HG03135 (cell line): ENCODE data around the gene OPTC.

ENCODE experiments used
- ATAC-seq: cut with Tn5 transposase; IDR thresholded peaks from one replicate; pipeline ENCODE4 v1.9.1; 2021; ENCODE audit warnings: mild to moderate bottlenecking, moderate library complexity; ENCODE audit not compliant: unreplicated experiment

The OPTC gene

GRCh38 chr1:203490607-203491006, 3.3 kb upstream of the OPTC start:
- ATAC-seq = no peak

GRCh38 chr1:203491664-203492063, 2.3 kb upstream of the OPTC start:
- no peak for ATAC-seq

GRCh38 chr1:203492082-203492747, 1.7 kb upstream of the OPTC start:
- no peak for ATAC-seq

- no peak for ATAC-seq
Observed at GRCh38 chr1:203492748-203493130, 1.2 kb upstream of the OPTC start.

GRCh38 chr1:203495845-203496244, 1.9 kb downstream of the OPTC start:
- no peak for ATAC-seq

- no peak for ATAC-seq
Observed at GRCh38 chr1:203497269-203497777, 3.4 kb downstream of the OPTC start.

GRCh38 chr1:203499643-203500278, 5.8 kb downstream of the OPTC start:
- no peak for ATAC-seq

- ATAC-seq = no peak
Observed at GRCh38 chr1:203500279-203500678, 6.3 kb downstream of the OPTC start.

GRCh38 chr1:203503836-203504235, 9.9 kb downstream of the OPTC start:
- ATAC-seq = no peak

GRCh38 chr1:203504400-203505250, 10.7 kb downstream of the OPTC start:
- no peak for ATAC-seq

GRCh38 chr1:203505526-203506204, 11.7 kb downstream of the OPTC start:
- ATAC-seq = no peak

GRCh38 chr1:203506858-203507626, 13.1 kb downstream of the OPTC start:
- no peak for ATAC-seq

GRCh38 chr1:203507759-203508158, 13.8 kb downstream of the OPTC start:
- ATAC-seq = no peak

GRCh38 chr1:203508463-203509073, 14.6 kb downstream of the OPTC start:
- ATAC-seq = no peak

GRCh38 chr1:203509135-203509534, 15.2 kb downstream of the OPTC start:
- ATAC-seq = no peak

GRCh38 chr1:203511513-203511912, 17.6 kb downstream of the OPTC start:
- ATAC-seq = no peak

GRCh38 chr1:203511930-203512329, 18.0 kb downstream of the OPTC start:
- ATAC-seq = no peak

GRCh38 chr1:203512517-203512847, 18.5 kb downstream of the OPTC start:
- no peak for ATAC-seq

- ATAC-seq = no peak
Observed at GRCh38 chr1:203512848-203513584, 19.1 kb downstream of the OPTC start.
